ENCODE data around the gene PDZD2.

The PDZD2 gene

DNA sequence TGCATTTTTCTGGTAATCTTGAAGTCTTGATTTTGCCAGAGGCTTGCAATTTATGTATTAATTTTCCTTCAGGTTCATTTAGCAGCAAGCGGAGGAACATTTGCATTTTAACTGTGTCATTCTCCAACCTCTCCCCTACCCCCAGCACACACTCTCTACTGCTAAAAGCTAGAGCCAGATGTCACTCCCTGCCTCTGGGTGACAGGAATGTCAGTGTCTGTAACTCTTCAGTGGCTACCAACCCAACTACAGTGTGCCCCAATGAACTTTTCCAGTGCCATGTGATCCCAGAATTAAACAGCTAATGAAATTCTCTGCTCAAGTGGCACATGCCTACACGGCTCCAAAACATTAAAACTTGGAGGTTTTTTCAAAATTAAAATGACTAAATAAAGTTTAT, 274.9 kb downstream of the PDZD2 start:
- in situ Hi-C loops (cut with MboI; ENCODE audit: low sequenced_read_pairs), result no loop called here

GRCh38 chr5:31916327-31916726, 277.4 kb downstream of the PDZD2 start:
- in situ Hi-C loops (cut with MboI; ENCODE audit: low sequenced_read_pairs), result no loop called here

GRCh38 chr5:31918739-31919138, 279.8 kb downstream of the PDZD2 start:
- in situ Hi-C loops (cut with MboI; ENCODE audit: low sequenced_read_pairs), result no loop called here

DNA sequence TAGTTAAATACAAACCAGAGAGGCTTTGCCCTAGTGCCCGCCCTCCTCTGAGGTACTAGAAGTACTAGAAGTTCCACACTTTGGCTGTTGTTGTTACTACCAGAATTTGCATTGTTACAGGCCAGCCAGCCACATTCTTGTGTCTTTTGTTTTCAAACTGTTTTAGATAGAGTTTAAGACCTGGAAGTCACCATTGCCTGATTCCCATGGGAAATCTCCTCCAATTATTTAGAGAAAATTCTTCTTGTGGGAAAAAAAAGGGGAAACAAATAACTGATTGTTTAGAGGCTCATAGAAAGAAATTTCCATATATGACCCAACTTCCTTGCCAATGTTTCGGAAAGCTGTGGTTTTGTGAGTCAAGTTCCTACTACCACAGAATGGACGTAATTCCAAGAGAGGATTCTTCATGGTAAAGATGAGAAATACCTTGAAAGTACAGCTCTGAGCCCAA, 282.9 kb downstream of the PDZD2 start:
- in situ Hi-C loops (cut with MboI; ENCODE audit: low sequenced_read_pairs), result no loop called here

DNA sequence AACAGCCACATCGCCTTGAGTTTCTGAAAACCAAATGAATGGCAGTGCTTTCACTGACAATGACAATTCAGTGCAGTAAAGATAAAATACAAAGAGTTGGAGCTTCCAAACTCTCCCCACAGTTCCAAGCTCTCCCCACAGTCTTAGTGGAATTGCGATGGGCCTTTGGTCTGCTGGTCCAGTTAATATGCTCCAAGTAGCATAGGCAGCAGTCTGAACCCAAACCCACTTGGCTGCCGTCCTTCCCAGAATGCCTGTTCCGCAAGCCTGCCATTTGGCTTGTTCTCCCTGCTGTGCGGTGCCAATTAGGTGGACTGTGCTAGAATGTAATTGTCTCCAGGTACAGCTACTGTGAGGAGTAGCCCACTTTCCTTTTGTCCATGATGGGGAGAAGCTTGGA, 285.1 kb downstream of the PDZD2 start:
- in situ Hi-C loops (cut with MboI; ENCODE audit: low sequenced_read_pairs), result no loop called here

- in situ Hi-C loops (cut with MboI; ENCODE audit: low sequenced_read_pairs), result no loop called here
Observed at GRCh38 chr5:31931874-31932273, 292.9 kb downstream of the PDZD2 start.

DNA sequence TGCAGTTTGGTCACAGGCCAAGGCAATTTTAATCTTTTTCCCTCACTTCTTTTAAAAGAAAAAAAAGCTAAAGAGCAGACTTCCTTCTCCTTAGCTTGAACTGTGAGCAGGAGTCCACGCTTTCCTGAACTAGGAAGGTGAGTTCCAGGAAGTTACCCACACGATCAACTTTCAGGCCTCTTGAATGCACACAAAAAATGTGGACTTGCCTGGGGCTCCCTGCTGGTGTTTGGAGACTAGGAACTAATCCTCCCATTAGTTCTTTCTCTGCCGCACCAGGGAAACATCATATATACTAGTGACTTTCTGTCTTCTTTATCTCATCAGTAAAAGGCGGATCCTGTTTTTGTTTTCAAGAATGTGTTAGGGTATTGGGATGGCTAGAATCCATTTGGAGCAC, 295.2 kb downstream of the PDZD2 start:
- in situ Hi-C loops (cut with MboI; ENCODE audit: low sequenced_read_pairs), result no loop called here

DNA sequence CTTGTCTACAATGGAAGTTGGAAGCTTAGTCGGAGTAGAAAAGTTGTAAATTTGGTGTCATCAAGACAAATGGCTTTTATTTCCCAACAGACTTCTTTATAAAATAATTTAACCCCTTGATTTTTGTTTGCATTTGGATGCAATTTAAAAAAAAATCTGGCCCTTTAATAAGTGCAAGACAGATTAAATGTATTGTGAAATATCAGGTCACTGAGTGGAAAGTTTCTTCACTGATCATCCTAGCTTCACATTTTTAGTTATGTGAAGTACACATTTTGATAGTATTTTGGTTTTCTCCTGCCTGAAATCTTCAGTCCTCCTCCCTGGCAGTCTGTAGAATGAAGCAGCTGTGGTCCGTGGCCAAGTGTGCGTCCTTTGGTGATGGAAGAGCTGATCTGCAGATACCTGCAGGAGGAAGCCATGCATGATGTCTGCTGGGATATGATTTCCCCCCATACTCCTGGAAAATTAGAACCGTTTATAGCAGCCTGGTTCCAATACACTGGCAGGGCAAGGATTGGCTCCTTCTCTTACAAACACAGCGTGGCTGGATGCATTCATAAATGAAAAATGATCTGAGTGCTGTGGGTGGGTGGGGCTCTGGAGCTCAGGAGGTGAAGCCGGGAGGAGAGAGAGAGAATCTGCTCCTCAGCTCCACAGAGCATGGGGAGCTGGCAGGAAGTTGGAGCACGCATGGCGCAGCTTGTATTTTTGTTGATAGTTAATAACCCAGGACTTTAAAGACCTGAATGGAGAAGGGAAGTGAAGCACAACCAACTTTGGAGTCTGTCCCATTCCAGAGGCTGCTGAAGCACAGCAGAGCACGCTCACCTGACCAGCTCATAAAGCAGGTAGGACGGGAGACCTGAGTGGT, 296.8 kb downstream of the PDZD2 start:
- in situ Hi-C loops (cut with MboI; ENCODE audit: low sequenced_read_pairs), result no loop called here

- in situ Hi-C loops (cut with MboI; ENCODE audit: low sequenced_read_pairs), result no loop called here
Observed at GRCh38 chr5:31936683-31937082, 297.8 kb downstream of the PDZD2 start.

DNA sequence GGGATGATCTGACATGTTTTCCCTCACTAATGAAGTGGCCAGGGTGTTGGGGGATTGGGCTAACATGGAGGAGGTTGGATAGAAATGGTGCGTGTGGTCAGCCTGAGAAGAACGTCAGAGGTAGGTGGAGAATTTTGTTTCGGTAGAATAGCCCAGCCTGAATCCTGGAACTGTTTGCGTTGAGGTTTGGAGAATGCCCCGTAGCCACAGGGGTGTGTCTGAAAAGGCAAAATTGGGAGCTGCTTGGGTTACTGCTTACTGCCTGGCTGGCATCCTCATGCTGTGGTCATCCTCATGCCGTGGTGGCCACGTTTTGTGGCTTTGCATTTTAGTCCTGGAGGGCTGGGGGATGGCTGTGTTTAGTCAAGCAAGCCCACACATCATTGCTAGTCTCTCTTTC, 298.3 kb downstream of the PDZD2 start:
- in situ Hi-C loops (cut with MboI; ENCODE audit: low sequenced_read_pairs), result no loop called here

DNA sequence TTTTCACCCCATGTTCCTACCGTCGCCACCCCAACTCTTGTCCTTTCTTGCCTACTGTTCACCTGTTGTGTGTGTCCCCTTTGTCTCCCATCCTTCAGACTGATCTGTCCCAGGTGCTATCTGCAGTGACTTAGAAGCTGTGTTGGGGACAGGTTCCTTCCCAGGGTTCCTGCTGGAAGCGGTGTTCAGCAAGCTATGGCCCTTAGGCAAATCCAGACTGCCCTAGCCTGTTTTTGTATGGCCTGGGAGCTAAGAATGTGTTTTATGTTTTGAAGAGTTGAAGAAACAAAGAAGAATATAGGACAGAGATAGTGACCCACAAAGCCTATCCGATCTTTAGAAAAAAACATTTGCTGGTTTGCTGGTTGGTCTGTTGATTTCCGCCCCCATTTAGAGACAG, 298.8 kb downstream of the PDZD2 start:
- in situ Hi-C loops (cut with MboI; ENCODE audit: low sequenced_read_pairs), result no loop called here

DNA sequence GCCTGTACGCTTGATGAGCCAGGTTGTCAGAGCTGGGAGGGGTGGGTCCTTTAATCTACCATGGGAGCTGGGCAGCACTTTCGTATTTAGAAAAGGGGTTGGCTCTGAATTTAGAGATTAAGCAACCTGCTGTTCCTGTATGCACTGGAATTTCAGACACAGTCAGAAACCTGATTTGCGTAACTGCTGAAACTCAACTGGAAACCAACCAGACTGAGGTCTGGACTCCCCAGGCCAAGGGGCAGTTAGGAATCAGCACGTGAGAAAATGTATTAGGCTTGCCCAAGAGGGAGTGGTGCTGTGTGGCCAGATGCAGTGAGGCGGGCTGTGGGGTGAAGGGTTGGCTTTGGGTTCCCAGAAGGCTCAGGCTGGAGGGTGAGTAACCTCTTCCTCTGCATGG, 300.2 kb downstream of the PDZD2 start:
- in situ Hi-C loops (cut with MboI; ENCODE audit: low sequenced_read_pairs), result no loop called here

DNA sequence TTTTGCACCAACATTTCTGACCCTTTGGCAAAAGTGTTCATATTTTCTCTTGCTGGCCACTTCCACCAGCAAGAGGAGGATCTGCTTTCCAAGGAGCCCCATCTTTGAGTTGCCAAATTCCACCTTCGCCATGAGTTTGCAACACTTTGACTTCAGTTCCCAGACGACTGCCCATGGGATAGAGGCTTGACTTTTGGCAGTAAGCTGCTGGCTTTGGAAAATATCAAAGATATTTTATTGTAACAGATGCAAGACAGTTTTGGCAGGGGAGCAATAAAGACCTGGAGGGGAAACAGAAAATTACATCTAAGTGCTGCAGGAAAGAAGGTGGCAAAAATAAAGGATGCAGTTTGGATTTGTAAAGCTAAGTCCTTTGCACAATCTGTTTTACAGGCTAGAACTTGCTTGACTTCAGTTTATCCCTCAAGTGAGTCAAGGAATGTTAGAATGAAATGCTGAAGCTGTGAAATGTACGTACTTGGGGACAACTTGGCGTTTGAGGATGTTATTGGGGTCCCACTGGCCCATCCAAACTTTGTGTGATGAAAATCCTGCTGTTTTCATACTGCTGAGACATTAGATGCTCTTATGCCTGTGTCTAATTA, 302.3 kb downstream of the PDZD2 start:
- in situ Hi-C loops (cut with MboI; ENCODE audit: low sequenced_read_pairs), result no loop called here

GRCh38 chr5:31942546-31942945, 303.6 kb downstream of the PDZD2 start:
- in situ Hi-C loops (cut with MboI; ENCODE audit: low sequenced_read_pairs), result no loop called here

- in situ Hi-C loops (cut with MboI; ENCODE audit: low sequenced_read_pairs), result no loop called here
Observed at GRCh38 chr5:31944684-31945445, 305.9 kb downstream of the PDZD2 start.

DNA sequence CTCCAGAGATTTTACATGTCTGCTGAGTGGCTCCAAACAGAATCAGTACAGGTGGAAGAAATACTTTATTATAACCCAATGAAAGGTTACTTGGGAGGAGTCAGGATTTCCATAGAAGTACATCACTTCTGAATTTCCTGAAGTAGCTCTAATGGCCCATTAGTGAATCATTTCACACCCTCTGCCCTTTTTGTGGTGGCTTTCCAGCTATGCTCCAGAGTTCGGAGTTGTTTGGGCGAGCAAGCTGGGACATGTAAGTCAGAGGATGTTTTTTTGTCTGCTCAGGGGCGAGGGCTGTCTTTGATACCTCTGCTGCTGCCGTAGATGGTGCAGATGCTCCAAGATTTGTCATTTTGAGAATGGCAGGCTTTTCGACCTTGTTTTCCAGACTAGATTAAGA, 309.1 kb downstream of the PDZD2 start:
- in situ Hi-C loops (cut with MboI; ENCODE audit: low sequenced_read_pairs), result no loop called here

DNA sequence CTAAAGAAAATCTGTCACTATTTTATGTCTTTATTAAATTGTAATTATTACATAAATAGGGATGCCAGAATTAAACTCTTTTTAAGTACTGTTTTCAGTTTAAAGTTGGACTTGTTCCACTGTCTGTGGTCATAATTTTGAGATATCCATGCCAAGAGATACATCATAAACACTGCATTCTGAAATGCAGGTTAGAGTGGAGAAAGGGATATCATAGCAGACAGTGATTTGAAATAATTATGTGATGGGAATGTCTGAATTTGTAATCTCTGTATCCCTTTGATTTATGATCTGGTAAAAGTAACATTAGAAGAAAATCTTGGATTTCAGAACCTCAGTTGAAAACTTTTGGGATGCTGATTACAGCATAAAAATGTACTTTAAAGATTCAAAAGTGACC, 313.1 kb downstream of the PDZD2 start:
- in situ Hi-C loops (cut with MboI; ENCODE audit: low sequenced_read_pairs), result no loop called here

GRCh38 chr5:31954091-31954490, 315.2 kb downstream of the PDZD2 start:
- in situ Hi-C loops (cut with MboI; ENCODE audit: low sequenced_read_pairs), result no loop called here

DNA sequence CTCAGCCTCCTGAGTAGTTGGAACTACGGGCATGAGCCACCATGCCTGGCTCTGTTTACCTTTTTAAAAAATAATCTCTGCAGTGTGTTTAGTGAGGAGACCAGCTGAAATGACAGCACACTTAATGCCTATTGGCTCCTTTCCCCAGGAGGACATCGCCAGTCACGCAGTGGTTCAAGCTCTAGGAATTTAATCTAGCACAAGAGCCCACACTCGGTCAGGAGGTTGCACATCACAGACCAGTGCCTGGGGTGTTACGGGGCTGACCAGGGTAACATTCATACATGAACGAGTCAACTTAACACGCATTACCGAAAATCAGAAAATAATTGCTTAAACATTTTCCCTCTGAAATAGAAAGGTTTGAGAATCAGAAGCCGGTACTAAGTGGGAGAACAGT, 318.2 kb downstream of the PDZD2 start:
- in situ Hi-C loops (cut with MboI; ENCODE audit: low sequenced_read_pairs), result no loop called here

- in situ Hi-C loops (cut with MboI; ENCODE audit: low sequenced_read_pairs), result no loop called here
Observed at GRCh38 chr5:31962351-31962751, 323.4 kb downstream of the PDZD2 start.

DNA sequence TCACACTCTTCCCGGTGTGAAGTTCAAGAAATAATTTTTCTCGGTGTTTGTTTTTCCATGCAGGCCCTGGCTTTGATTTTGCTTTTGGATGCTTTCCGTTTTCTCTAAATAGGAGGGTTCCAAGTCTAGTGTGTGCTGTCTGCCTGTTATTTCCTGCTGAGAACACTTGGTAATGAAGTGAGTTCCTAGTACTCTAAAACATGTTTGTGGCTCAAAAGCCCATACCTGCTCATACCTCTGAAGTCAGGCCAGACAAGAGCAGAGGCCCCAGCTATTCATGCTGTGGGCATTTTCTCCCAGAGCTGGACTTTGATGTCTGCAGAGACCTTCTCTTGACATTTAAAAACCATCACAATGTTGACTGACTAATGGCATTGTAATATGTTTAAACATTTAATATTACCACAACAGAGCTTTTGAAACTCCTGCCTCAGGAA, 324.0 kb downstream of the PDZD2 start:
- in situ Hi-C loops (cut with MboI; ENCODE audit: low sequenced_read_pairs), result no loop called here

All from hTERT RPE-1 (cell line).